Measurements from ENCODE around the gene EFTUD2. TPM values are rescaled to one million over a fixed set of nuclear protein-coding genes. Genes with fewer than 3 reads are reported as not detected.
"Not testable (repeated sequence)": the region's sequence is repeated elsewhere in the genome, so short reads cannot be mapped to it uniquely, and the experiment has no call there.

The EFTUD2 gene
- polyA plus RNA-seq, 1 donor, result 55.3 TPM

- DNase-seq (ENCODE audit: low read depth), result no peak
These were observed 50.2 kb downstream of the EFTUD2 start for GRCh38 chr17:44848961-44849489.

- DNase-seq (ENCODE audit: low read depth), result no peak
These were observed 50.9 kb downstream of the EFTUD2 start for GRCh38 chr17:44848257-44848795.

GRCh38 chr17:44847586-44847985 is 51.7 kb downstream of the EFTUD2 start, which contains the start of gene HIGD1B:
Gene HIGD1B (plus strand): TSS chr17:44847883. CDS start chr17:44848153, 270 bp downstream.
- no peak for DNase-seq (ENCODE audit: low read depth)

- DNase-seq (ENCODE audit: low read depth), result no peak
These were observed 53.0 kb downstream of the EFTUD2 start for GRCh38 chr17:44846206-44846605.

- DNase-seq (ENCODE audit: low read depth), result no peak
These were observed 54.8 kb downstream of the EFTUD2 start for GRCh38 chr17:44844390-44844830.

GRCh38 chr17:44842748-44843147 is 56.5 kb downstream of the EFTUD2 start:
- DNase-seq (ENCODE audit: low read depth), result no peak

- no peak for DNase-seq (ENCODE audit: low read depth)
These were observed 58.3 kb downstream of the EFTUD2 start for GRCh38 chr17:44840936-44841335.

GRCh38 chr17:44840274-44840673 is 59.0 kb downstream of the EFTUD2 start:
- no peak for DNase-seq (ENCODE audit: low read depth)

- no peak for DNase-seq (ENCODE audit: low read depth)
These were observed 62.0 kb downstream of the EFTUD2 start for GRCh38 chr17:44837196-44837595.

- DNase-seq (ENCODE audit: low read depth), result no peak
These were observed 66.4 kb downstream of the EFTUD2 start for GRCh38 chr17:44832805-44833204.

- no peak for DNase-seq (ENCODE audit: low read depth)
These were observed 67.9 kb downstream of the EFTUD2 start for GRCh38 chr17:44831371-44831770.

- no peak for DNase-seq (ENCODE audit: low read depth)
These were observed 68.6 kb downstream of the EFTUD2 start for GRCh38 chr17:44830359-44831288.

- DNase-seq (ENCODE audit: low read depth), result no peak
These were observed 69.5 kb downstream of the EFTUD2 start, which contains the start of gene GJC1 for GRCh38 chr17:44829523-44830358. Gene GJC1 (minus strand): TSS chr17:44830287. CDS start chr17:44805817, 24,470 bp downstream.

- DNase-seq (ENCODE audit: low read depth), result no peak
These were observed 70.2 kb downstream of the EFTUD2 start for GRCh38 chr17:44828919-44829522.

GRCh38 chr17:44827863-44828262 is 71.4 kb downstream of the EFTUD2 start:
- DNase-seq (ENCODE audit: low read depth), result no peak

- no peak for DNase-seq (ENCODE audit: low read depth)
These were observed 73.0 kb downstream of the EFTUD2 start for GRCh38 chr17:44826123-44826790.

GRCh38 chr17:44825236-44825635 is 74.0 kb downstream of the EFTUD2 start:
- DNase-seq (ENCODE audit: low read depth), result not testable (repeated sequence)

GRCh38 chr17:44820631-44821212 is 78.5 kb downstream of the EFTUD2 start:
- DNase-seq (ENCODE audit: low read depth), result no peak

GRCh38 chr17:44818508-44818907 is 80.7 kb downstream of the EFTUD2 start:
- not testable (repeated sequence) for DNase-seq (ENCODE audit: low read depth)

- DNase-seq (ENCODE audit: low read depth), result no peak
These were observed 87.0 kb downstream of the EFTUD2 start for GRCh38 chr17:44812263-44812662.

Data from forelimb muscle (tissue), 1 donor.